ENCODE data around the gene DPH6.

GRCh38 chr15:35522061-35522460 is 23.9 kb downstream of the DPH6 start:
- peak in 1 of 6 experiments; percentile 4 for TF ChIP-seq CTCF (IDR thresholded peaks at IDR 0.05)
- TF ChIP-seq POLR2A (IDR thresholded peaks at IDR 0.05), result no peak

All from thyroid gland (tissue), 4 donors.